Ecto neural progenitor cell (in vitro differentiated cells): ENCODE measurements around the gene PKNOX2.

Experiments
- DNase-seq: peaks from one replicate; pipeline ENCODE4 v3.0.0-alpha.2; 2018; ENCODE audit warnings: low spot score

The PKNOX2 gene

DNA sequence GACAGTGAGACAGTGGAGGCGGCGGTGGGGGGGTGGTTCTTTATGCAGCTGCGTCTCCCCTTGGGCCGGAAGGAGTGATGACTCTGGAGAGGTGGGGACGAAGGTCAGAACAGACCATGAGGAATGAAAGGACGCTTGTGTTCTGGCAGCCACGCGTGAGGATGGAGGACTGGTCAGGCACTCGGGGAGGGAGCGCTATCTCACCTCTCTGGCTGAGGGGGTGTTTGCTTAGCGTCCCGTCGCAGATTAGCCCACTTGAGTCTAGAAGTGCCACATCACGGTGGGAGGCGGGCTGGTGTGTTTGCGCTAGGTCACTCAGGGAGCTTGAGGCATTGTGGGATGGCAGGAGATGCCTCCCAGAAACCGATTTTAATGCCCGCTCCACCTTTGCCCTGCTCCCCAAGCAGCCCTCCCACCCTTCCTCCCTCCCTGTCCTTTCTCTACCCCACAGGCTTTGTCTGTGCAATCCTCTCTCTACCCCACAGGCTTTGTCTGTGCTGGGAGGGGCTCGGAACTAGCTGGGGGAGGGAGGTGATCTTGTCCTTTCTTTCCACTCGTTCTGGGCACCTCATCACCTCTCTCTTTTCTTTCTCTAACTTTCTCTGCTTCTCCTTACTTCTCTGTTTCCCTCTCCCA is 97.8 kb downstream of the PKNOX2 start:
- DNase-seq = peak; percentile 66

GRCh38 chr11:125262830-125263218 is 98.3 kb downstream of the PKNOX2 start:
- no peak for DNase-seq

DNA sequence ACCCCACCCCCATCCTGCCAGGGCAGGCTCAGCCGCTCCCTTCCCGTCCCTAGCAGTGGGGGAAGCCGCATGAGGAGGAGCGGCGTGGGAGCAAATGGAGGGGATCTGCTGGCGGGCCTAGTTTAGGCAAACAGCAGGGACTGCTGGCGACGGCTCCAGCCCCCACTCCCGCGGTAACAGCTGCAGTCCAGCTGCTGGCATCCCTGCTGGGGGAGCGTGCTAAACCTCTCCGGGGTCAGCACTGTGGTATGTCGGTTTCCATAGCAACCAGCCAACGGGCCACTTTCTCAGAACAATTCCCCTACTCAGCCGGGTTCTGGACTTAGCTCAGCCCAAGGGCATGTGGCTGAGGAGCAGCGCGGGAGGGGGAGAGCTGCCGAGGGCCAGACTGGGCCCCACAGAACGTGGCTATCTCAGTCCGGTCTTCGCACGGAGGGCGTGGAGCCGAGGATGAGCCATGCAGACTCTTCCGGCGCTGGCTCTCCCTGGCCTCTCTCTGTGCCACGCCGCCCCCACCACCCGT is 98.8 kb downstream of the PKNOX2 start:
- DNase-seq = peak; percentile 98

DNA sequence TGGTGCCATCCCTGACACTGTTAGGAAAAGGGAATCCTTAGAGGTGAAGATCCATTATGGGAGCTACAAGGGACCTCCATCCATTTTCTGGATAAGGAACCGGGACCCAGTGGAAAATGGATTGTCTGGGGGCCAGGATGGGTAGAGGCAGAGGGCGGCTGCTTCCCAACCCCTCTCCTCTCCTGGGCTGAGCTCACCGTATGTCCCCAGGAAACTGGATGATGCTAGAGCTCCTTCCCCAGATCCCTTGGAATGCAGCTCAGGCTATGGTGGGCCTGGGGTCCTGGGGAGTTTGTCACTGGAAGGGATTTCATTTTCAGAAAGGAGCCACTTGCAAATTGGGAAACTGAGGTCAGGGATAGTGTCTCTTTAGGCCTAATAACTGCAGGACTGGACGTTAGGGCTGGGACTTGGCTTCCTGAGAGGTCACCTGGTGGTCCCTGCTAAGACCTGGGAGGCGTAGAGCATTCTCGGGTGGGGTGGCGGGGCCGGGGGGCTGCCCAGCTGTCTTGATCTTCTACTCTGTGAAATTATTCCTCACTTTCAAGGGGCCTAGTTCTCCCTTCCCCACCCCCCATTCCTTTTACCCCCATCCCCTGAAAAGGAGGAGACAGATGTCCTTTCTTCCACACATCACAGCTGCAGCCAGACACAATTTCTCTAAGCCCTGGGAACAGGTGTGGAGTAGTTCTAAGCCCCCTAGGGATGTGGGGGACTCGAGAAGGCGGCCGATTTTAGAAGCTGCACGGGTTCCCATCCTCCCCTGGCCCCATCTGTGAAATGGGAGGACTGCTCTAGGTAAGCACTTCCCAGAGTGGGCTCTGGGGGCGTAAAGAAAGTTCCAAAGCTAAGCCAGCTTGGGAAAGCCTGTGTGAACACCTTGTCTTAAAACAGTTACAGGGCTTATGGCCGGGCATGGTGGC is 99.8 kb downstream of the PKNOX2 start:
- DNase-seq = no peak

DNA sequence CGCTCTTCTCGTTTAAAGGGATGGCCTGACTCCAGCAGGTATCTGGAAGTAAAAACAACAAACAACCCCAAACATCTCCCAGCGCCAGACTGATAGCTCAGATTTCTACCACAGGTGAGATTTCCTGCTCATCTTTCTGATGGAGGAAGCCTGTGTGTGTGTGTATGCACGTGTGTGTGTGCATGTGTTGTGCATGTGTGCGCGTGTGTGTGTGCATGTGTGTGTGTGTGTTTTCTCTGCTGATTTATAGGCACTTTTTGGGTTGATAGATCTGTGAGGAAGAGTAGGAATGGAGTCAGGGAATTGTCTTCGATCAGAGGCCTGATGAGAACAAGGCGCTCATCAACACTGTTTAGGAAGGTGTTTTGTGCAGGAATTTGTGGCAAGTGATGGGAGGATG is 103.0 kb downstream of the PKNOX2 start:
- no peak for DNase-seq

- DNase-seq = no peak
These were observed 104.1 kb downstream of the PKNOX2 start for GRCh38 chr11:125268611-125269010.

- DNase-seq = no peak
These were observed 105.6 kb downstream of the PKNOX2 start for GRCh38 chr11:125270106-125270505.

- no peak for DNase-seq
These were observed 106.2 kb downstream of the PKNOX2 start for GRCh38 chr11:125270711-125271110.

DNA sequence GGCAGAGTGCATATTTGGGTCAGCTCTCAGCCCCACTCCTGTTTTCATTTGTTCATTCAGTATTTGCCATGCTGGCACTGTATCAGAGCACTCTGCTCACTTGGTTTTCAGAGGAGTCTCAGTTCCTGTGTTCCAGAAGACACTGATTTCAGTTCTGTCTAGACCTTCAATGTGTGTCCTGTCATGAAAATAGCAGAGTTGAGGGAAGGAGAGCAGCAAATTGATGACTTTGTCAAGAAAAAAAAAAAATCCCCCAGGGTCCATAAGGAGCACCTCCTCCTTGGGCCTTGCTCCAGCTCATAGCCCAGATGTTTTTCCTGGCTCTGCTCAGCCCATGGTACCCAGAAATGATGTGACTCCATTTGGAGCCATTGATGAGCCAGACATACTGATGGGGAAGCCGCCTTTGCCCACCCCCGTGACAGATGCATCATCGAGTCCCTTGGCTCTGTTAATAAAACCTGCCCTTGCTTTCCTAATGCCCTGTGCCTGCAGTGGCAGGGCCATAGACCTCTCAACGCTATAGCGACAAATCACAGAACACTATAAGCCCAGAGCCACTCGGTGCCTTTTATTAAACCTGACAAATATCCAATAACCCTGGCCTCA is 107.0 kb downstream of the PKNOX2 start:
- no peak for DNase-seq

GRCh38 chr11:125272092-125272491 is 107.5 kb downstream of the PKNOX2 start:
- DNase-seq = no peak

DNA sequence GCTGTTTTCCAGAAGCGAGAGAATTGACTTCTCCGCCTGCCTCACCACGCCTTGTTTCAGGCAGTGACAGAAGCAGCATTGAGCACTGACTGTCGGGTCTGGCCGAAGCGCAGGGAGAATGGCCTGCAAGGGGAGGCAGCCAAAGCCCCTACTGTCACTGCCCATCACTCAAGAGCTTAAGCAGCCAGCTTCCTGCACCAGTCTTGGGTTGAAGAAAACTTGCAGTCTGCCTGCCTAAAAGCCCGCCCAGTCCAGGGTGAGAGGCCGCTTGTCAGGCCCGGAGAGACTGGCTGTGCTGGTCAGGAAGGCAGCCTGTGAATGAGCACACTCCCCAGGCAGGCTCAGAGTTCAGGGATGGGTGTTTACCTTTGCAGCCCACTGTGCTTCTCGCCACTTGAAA is 108.3 kb downstream of the PKNOX2 start:
- peak; percentile 69 for DNase-seq

DNA sequence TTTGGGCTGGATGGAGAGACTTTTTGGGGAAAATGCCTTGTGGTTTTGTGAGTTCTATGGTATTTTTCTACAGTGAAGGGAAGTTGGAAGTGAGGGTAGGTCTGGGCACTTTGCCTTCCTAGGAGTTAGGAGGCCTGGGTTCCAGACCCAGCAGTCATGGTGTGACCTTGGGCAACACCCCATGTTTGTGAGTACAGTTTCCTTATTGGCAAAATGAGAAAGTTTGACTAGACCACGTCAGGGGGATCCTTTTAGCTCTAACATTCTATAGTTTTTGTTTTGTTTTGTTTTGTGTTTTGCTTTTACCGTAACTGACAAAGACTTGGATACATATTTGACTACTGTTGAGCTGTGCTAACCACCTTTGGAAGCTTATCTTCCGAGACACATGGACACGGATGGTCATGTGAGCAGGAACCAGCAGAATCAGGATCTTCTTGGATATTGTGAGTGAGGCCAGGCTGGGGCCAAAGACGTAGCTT is 109.0 kb downstream of the PKNOX2 start:
- no peak for DNase-seq

DNA sequence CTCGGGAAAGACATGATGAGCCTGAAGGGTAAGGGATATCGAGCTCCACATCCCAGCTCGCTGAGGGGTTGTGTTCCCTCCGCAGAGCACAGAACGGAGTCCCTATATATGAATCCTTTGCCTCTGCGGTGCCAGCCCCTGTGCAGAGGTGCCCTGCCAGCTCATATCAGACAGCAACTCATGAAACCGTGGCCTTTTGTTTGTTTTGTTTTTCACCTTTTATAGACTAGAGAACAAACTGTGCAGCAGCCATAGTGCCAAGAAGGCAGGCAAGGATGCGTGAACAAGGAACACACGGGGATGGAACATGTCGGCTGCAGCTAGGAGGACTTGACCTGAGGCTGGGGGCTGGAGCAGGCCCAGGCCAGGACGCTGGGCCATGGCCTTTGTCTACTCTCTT is 109.8 kb downstream of the PKNOX2 start:
- no peak for DNase-seq

DNA sequence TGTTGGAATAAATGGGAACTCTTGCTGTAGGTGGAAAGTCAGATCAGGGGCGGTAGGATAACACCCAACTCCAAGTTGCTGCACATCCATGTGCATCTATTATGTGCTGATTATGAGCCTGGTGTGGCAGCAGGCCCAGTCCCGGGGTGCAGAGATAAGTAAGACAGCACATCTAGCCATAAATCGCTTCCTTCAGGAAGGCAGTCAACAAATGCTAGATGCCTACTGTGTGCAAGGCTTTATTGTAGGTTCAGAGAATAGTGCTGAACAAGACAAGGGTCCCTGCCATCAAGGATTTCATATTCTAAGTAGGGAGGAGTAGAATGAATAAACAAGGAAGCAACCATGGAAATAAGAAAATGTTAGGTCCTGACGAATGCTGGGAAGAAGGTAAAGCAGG is 110.2 kb downstream of the PKNOX2 start:
- no peak for DNase-seq

DNA sequence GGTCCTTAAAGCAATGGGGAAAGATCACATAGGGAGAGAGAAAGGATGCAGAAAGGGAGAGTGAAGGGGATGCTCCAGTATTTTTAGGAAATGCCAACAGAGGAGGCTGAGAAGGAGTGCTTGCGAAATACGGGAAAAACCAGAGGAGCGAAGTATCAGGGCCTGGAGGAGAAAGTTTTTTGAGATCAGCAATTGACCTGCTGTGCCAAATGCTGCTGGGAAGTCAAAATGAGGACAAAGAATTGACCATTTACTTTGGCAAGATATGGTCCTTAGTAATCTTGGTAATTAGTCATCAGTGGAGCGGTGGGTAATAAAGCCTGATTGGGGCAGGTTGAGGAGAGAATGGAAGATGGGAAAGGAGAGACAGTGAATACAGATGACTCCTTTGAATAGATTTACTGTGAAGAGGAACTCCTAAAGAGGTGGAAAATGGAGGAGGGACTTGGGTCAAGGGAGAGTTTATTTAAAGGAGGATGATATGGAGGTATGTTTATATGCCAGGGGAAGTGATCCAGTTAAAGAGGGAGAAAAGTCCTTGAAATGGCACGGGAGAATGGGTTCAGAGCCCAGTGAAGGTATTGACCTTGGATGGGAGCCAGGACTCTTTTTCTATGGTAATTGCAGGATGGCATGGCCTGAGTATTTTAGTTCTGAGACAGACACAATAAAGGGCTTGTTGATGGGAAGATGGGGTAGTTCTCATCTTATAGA is 111.5 kb downstream of the PKNOX2 start:
- DNase-seq = no peak

DNA sequence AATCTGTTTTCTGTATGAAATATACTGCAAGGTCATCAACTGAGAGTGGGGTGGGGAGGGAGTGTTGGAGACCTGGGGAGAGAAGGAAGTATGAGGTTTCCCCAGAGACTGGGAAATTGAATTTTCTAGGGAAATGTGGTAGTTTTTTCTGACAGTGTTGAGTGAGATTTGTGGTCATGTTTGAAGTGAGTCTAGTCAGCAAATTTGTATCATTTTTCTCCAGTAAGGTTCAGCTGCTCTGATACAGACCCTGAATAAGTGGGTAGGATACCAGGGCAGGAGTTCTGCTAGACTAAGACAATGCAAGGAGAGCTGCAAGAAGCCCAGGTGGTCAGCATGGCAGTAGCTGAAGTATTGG is 112.0 kb downstream of the PKNOX2 start:
- DNase-seq = no peak

- DNase-seq = no peak
These were observed 115.3 kb downstream of the PKNOX2 start for GRCh38 chr11:125279676-125280418.

GRCh38 chr11:125280646-125281045 is 116.1 kb downstream of the PKNOX2 start:
- DNase-seq = no peak

DNA sequence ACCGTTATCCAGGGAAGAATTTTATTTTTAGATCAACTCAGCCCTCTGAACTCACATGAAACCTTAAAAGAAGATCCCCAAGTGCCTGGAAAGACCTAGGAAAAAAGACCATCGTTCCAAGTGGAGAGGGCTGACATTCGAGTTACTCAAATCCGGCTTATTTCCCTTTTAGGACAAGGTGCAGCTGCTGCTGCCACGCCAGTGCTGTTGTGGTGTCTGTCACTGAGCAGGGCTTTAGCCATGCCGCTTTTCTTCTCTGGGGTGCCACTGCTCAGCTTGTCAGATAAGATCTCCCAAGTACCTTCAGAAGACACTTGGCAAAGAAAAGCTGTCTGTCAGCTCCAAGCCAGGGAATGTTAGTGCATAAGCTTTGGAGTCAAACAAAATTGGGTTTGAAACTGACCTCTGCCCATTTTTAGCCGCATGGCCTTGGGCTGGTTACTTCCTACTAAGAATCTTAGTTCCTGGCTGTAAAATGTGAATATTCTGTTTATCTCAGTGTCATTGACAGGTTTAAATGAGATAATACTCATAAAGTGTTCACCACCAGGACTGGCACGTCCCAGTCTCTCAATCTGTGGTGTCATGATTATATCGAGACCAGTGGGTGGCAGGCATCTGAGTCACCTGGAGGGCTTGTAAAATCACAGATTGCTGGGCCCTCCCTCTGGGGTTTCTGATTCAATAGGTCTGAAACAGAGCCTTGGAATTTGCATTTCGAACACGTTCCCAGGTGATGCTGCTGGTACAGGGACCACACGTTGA is 117.5 kb downstream of the PKNOX2 start:
- no peak for DNase-seq

GRCh38 chr11:125282596-125282914 is 118.0 kb downstream of the PKNOX2 start:
- DNase-seq = no peak
